Measurements from ENCODE around the gene CACNB4. TPM values are rescaled to one million over a fixed set of nuclear protein-coding genes. Genes with fewer than 3 reads are reported as not detected.

Gene CACNB4
- total and polyA plus RNA-seq, 7 donors, result 0.23 to 4.4 (median 1.1) TPM

DNA sequence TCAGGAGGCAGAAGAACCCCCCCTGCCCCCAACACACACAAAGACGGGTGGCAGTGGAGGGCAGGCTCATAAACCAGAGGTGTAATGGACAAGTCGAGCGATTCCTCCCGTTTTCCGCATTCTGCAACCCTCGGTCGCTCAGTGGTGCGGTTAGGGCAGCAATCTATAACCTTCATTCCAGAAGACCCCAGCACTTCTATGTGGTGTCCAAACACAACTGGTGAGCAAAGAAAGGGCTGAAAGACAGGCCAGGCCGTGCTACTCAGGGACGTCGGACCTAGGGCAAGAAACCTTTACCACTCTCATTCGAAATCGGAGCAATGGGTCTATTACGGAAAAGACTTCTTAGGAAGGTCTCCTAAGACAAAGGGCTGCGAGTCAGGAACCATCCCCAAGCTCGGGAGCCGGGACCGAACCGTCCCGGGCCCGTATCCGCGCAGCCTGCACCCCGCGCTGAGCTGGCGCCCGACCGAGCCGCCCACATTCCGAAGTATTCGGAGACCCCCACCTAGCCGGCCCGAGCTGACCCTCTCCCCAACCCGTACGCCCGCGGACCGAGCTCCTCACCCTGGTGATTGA is 271.2 kb downstream of the CACNB4 start:
- Histone ChIP-seq H3K9me3 (no peaks in the 10 kb centered on the region), H3K36me3 (no peaks in the 10 kb centered on the region), H3K4me1 (peaks cover 0 to 43% (median 29%) of the 10 kb centered on the region in 4 donors), H3K27me3 (no peaks in the 10 kb centered on the region), H3K4me3 (peak overlapping the region; percentile 82 to 98 (median 92)), H3K27ac (peak overlapping the region; percentile 88 to 90 (median 88))
- 0 to 1% methylated on average over 38 of the region's 38 CpGs for WGBS, 2 donors
- intact Hi-C loops (cut with DNase I), result loop anchor here (2.0 to 5.0 kb wide), 2 partner anchors 55 to 347 kb away; partner anchors contain the start of gene STAM2
- peak; percentile 84 for DNase-seq
- TF ChIP-seq POLR2A (IDR thresholded peaks at IDR 0.05) (no peak), EP300 (IDR thresholded peaks at IDR 0.05) (no peak), POLR2AphosphoS5 (IDR thresholded peaks at IDR 0.05) (no peak)
- TF ChIP-seq, protein P1, sequence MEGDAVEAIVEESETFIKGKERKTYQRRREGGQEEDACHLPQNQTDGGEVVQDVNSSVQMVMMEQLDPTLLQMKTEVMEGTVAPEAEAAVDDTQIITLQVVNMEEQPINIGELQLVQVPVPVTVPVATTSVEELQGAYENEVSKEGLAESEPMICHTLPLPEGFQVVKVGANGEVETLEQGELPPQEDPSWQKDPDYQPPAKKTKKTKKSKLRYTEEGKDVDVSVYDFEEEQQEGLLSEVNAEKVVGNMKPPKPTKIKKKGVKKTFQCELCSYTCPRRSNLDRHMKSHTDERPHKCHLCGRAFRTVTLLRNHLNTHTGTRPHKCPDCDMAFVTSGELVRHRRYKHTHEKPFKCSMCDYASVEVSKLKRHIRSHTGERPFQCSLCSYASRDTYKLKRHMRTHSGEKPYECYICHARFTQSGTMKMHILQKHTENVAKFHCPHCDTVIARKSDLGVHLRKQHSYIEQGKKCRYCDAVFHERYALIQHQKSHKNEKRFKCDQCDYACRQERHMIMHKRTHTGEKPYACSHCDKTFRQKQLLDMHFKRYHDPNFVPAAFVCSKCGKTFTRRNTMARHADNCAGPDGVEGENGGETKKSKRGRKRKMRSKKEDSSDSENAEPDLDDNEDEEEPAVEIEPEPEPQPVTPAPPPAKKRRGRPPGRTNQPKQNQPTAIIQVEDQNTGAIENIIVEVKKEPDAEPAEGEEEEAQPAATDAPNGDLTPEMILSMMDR (IDR thresholded peaks at IDR 0.05), result no peak

- H3K4me1 ChIP-seq, result peaks cover 0 to 43% (median 29%) of the 10 kb centered on the region in 4 donors
- intact Hi-C loops (cut with DNase I), result loop anchor here (5.0 kb wide), 1 partner anchor 54 kb away; no protein-coding TSS in a partner anchor
Measured at GRCh38 chr2:151826737-151827157, 272.1 kb downstream of the CACNB4 start.

GRCh38 chr2:151824886-151825285 is 274.0 kb downstream of the CACNB4 start:
- peaks cover 0 to 43% (median 29%) of the 10 kb centered on the region in 4 donors for H3K4me1 ChIP-seq
- H3K4me3 ChIP-seq, result no peak overlapping the region
- intact Hi-C loops (cut with DNase I), result loop anchor here (5.0 kb wide), 1 partner anchor 53 kb away; no protein-coding TSS in a partner anchor
- no peaks in the 10 kb centered on the region for H3K27me3 ChIP-seq
- no peak for DNase-seq
- no peak overlapping the region for H3K27ac ChIP-seq
- WGBS, 2 donors, result 73 to 80% methylated on average over 2 of the region's 2 CpGs
- H3K9me3 ChIP-seq, result no peaks in the 10 kb centered on the region
- H3K36me3 ChIP-seq, result no peaks in the 10 kb centered on the region
- TF ChIP-seq, protein P1 (IDR thresholded peaks at IDR 0.05), result no peak
- TF ChIP-seq EP300 (IDR thresholded peaks at IDR 0.05), result no peak
- no peak for TF ChIP-seq POLR2A (IDR thresholded peaks at IDR 0.05)
- no peak for TF ChIP-seq POLR2AphosphoS5 (IDR thresholded peaks at IDR 0.05)

More at GRCh38 chr2:151826737-151827157, 272.1 kb downstream of the CACNB4 start:
- 32 to 47% methylated on average over 6 of the region's 6 CpGs for WGBS, 2 donors
- no peak for DNase-seq
- Histone ChIP-seq H3K9me3 (no peaks in the 10 kb centered on the region), H3K36me3 (no peaks in the 10 kb centered on the region), H3K27ac (peak overlapping the region in 3 of 4 donors; percentile 88 to 89 (median 88)), H3K27me3 (no peaks in the 10 kb centered on the region), H3K4me3 (peak overlapping the region; percentile 82 to 98 (median 92))
- TF ChIP-seq, protein P1 (IDR thresholded peaks at IDR 0.05), result no peak
- TF ChIP-seq POLR2A (IDR thresholded peaks at IDR 0.05) (no peak), EP300 (IDR thresholded peaks at IDR 0.05) (no peak), POLR2AphosphoS5 (IDR thresholded peaks at IDR 0.05) (no peak)

DNA sequence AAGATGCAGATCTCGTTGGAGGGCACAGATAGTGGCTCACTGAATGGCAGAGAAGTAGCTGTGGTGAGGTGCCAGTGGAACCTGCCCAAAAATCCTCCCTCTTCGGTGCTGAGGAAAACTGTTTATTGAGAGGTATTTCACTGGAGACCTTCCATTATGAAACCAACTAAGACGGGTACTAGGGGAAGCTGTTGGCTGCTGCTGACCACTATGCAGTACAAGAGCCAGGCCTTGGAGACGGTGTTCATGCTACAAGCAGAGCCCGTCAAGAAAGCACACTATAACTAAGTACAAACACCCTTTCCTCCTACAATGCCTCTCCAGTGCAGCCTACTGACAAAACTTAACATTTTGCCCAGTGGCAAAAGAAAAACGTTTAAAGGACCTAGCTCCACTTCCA is 275.2 kb downstream of the CACNB4 start:
- no peak for DNase-seq
- Histone ChIP-seq H3K27ac (no peak overlapping the region), H3K27me3 (no peaks in the 10 kb centered on the region), H3K4me1 (peaks cover 0 to 39% (median 27%) of the 10 kb centered on the region in 4 donors), H3K36me3 (no peaks in the 10 kb centered on the region), H3K9me3 (no peaks in the 10 kb centered on the region), H3K4me3 (no peak overlapping the region)
- TF ChIP-seq POLR2A (IDR thresholded peaks at IDR 0.05) (no peak), POLR2AphosphoS5 (IDR thresholded peaks at IDR 0.05) (no peak), EP300 (IDR thresholded peaks at IDR 0.05) (no peak)
- TF ChIP-seq, protein P1 (IDR thresholded peaks at IDR 0.05), result no peak
- intact Hi-C loops (cut with DNase I), result no loop called here
- WGBS, 2 donors, result 73 to 76% methylated on average over 6 of the region's 6 CpGs

Measured in sigmoid colon (tissue), 7 donors.